Activated T-cell treated with anti-CD3 and anti-CD28 coated beads, Interleukin-2, amount 50 U/mL, for 1 hour (primary cell): Measurements from ENCODE around the gene PEX1.
"Not testable (repeated sequence)": the region's sequence is repeated elsewhere in the genome, so short reads cannot be mapped to it uniquely, and the experiment has no call there.

Source experiments
- DNase-seq: peaks from one replicate; pipeline ENCODE4 v3.0.0-alpha.2; 2020

PEX1 gene

DNA sequence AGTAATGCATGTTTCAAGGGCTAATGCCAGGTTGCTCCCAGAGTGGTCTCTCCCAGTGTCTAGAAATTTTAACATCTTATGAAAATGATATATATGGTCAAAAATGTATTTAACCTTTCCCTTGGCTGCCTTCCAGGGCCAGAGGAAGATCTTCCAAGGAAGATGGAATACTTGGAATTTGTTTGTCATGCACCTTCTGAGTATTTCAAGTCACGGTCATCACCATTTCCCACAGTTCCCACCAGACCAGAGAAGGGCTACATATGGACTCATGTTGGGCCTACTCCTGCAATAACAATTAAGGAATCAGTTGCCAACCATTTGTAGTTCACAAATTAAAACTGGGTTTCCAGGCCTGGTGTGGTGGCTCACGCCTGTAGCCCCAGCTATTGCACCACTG is 72.1 kb downstream of the PEX1 start:
- no peak for DNase-seq

DNA sequence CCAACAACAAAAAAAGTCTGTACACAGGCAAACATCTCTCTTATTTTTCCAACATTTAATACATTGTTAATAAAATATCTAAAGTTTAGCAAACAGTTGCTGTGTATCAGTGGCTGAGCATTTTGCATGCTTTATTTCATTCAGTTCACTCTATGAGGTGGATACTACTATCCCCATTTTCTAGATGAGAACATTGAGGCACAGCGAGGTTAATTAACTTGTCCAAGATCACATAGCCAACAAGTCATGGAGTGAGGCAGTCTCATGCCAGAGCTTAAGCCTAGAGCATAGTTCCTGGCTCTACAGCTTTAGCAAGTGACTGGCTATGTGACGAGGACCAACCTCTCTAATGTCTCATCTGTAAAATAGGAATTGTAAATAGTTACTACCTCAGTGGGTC is 76.7 kb downstream of the PEX1 start:
- DNase-seq = no peak

DNA sequence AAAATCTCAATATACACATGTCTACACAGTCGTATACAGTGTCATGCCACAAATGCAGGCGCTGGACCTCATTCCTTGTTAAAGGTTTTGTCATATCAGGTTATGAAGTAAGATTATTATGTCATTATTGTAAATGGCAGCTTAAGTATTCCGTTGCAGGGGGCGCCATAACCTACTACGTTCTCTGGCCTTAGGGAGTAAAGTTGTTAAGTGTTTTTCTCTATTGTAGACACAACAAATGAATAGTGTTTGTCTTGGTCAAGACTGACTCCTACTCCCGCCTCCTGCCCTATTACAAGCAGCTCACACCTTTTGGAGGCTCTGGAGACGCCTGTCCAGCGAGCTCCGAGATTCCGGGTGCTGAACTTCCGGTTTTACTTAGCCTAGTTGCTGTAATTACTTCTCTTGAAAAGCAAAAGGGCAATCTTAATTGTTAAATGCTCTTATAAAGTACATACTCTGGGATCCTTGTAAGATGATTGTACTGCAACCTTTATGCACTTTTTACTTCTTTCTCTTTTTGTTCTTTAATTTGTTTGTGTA is 80.0 kb downstream of the PEX1 start:
- DNase-seq = peak; percentile 62

DNA sequence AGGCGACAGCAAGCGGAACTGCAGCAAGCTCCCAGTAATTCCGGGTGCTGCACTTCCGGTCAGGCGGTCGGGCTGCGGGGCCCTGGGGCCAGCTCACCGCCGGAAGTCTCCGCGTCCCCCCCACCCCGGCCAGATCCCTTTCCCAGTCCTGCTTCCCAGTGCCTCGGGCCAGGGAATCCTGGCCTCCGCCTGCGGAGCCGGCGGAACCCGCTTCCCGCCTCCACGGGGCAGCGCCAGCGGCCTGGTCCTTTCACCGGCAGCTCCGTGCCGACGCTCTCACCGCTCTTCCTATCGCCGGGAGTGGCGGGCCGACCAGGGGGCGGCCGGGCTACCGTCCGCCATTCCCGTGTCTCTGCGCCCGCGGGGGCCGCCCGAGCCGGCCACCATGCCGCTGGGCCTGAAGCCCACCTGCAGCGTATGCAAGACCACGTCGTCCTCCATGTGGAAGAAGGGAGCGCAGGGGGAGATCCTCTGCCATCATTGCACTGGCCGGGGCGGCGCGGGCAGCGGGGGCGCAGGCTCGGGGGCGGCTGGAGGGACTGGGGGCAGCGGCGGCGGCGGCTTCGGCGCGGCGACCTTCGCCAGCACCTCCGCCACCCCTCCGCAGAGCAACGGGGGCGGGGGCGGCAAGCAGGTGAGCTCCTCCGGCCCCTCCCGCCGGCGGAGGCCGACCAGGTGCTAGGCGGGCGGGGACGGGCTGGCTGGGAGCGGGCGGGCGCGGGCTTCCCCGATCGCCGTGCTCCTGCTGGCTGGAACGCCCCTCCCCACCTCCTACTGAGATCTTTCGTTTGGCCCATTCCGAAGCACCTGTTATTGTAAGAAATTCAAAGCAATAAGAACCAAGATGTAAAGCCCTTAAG is 80.7 kb downstream of the PEX1 start, which contains the start of gene GATAD1:
TSS of gene GATAD1 (plus strand) at position 138 of the 860 bp plus-strand sequence. CDS start at position 386, 248 bp downstream.
- DNase-seq = peak; percentile 77

DNA sequence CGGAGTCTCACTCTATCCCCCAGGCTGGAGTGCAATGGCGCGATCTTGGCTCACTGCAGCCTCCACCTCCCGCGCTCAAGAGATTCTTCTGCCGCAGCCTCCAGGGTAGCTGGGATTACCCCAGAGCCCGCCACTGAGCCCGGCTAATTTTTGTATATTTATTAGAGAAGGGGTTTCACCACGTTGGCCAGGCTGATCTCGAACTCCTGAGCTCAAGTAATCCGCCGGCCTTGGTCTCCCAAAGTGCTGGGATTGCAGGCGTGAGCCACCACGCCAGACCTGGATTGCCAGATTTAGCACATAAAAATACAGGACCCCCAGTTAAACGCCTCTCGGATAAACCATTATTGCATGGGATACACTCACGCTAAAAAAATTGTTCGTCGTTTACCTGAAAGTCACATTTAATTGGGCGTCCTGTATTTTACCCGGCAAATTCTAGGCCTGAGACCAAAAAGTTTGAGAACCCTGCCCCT is 81.4 kb downstream of the PEX1 start:
- DNase-seq = no peak

DNA sequence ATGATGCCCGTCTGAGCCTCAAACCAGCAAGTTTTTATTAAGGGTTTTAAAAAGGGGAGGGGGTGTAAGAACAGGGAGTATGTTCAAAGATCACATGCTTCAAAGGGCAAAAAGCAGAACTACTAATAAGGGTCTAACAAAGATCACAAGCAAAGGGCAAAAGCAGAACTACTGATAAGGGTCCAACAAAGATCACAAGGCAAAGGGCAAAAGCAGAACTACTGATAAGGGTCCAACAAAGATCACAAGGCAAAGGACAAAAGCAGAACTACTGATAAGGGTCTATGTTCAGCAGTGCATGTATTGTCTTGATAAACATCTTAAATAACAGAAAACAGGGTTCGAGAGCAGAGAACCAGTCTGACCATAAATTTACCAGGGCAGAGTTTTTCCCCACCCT is 85.6 kb downstream of the PEX1 start:
- not testable (repeated sequence) for DNase-seq

DNA sequence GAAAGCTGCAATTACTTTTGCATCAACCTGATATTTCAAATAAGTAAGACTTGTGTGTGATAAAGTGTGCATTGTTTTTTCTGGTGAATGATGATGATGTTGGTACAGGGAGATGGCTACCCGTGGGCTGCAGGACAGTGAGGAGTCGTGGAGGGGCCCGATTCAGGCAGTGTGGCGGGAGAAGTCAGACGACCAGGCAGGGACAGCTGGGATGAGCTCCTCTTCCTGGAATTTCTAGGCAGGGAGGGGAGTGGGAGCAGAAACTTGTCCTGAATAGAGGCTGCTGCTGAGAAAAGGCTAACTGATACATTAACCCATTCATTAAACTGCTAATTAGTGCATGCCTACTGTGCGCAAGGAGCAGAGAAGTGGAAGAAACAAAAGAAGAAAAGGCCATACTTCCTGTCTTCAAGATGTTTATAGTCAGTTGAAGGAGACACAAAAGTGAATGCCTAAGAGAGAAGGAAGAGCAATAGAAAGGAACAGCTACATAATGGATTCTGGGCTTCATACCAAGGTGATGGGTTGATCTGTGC is 90.3 kb downstream of the PEX1 start:
- DNase-seq = no peak
